HCEC 1CT (cell line): ENCODE data around the gene HAPSTR1.

Experiments
- DNase-seq: peaks from one replicate; pipeline ENCODE4 v3.0.0-alpha.2; 2017

Gene HAPSTR1

GRCh38 chr16:9097266-9098219 lies 6.1 kb downstream of the HAPSTR1 start:
- DNase-seq: no peak

GRCh38 chr16:9098377-9099090 lies 7.1 kb downstream of the HAPSTR1 start:
- no peak for DNase-seq

GRCh38 chr16:9099131-9099625 lies 7.7 kb downstream of the HAPSTR1 start:
- peak; percentile 60 for DNase-seq

GRCh38 chr16:9102379-9102778 lies 10.9 kb downstream of the HAPSTR1 start:
- peak; percentile 92 for DNase-seq

- no peak for DNase-seq
These were observed 11.5 kb downstream of the HAPSTR1 start for GRCh38 chr16:9102943-9103342.

- no peak for DNase-seq
These were observed 12.1 kb downstream of the HAPSTR1 start for GRCh38 chr16:9103546-9103945.

- no peak for DNase-seq
These were observed 13.7 kb downstream of the HAPSTR1 start for GRCh38 chr16:9105189-9105588.

- DNase-seq: peak; percentile 72
These were observed 15.9 kb downstream of the HAPSTR1 start for GRCh38 chr16:9107025-9107970.

GRCh38 chr16:9109255-9109654 lies 17.8 kb downstream of the HAPSTR1 start:
- no peak for DNase-seq

- no peak for DNase-seq
These were observed 20.9 kb downstream of the HAPSTR1 start for GRCh38 chr16:9112166-9112843.

- no peak for DNase-seq
These were observed 21.4 kb downstream of the HAPSTR1 start for GRCh38 chr16:9112844-9113186.

- no peak for DNase-seq
These were observed 22.3 kb downstream of the HAPSTR1 start for GRCh38 chr16:9113707-9114106.

- no peak for DNase-seq
These were observed 22.7 kb downstream of the HAPSTR1 start for GRCh38 chr16:9114112-9114511.

GRCh38 chr16:9114842-9115241 lies 23.4 kb downstream of the HAPSTR1 start:
- no peak for DNase-seq

GRCh38 chr16:9115277-9115676 lies 23.8 kb downstream of the HAPSTR1 start:
- DNase-seq: no peak

GRCh38 chr16:9116141-9116540 lies 24.7 kb downstream of the HAPSTR1 start:
- no peak for DNase-seq

GRCh38 chr16:9118170-9118569 lies 26.7 kb downstream of the HAPSTR1 start:
- DNase-seq: no peak

- DNase-seq: peak; percentile 78
These were observed 28.4 kb downstream of the HAPSTR1 start for GRCh38 chr16:9119795-9120194.

GRCh38 chr16:9122342-9122741 lies 30.9 kb downstream of the HAPSTR1 start:
- DNase-seq: no peak

GRCh38 chr16:9122969-9123368 lies 31.5 kb downstream of the HAPSTR1 start:
- DNase-seq: no peak

GRCh38 chr16:9123401-9123800 lies 32.0 kb downstream of the HAPSTR1 start:
- no peak for DNase-seq

- DNase-seq: no peak
These were observed 32.4 kb downstream of the HAPSTR1 start for GRCh38 chr16:9123871-9124270.
